ENCODE results near the gene CDK14.
A peak's percentile ranks its signal among the peaks of the same experiment; 100 is the strongest.

The CDK14 gene

DNA sequence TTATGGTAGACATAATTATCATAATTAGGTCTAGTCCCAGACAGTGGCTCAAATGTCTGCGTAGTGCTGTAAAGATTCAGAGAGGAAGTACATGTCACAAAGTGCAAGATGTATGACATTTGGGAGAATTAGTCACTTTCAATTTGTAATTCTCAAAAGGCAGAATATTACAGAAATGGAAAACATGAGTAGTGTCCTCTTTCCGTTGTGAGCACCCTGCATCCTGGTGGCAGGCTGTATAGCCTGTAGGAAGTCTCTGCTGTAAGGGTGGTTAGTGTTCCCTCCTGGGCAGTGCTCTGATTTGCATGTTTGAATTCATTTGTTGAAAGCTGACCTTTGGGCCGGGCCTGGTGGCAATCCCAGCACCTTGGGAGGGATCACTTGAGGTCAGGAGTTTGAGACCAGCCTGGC is 17.0 kb downstream of the CDK14 start:
- no peaks in the 10 kb centered on the region for H3K27me3 ChIP-seq (replicated peaks; ENCODE audit: control insufficient read depth, insufficient read depth, low read length)
- no peaks in the 10 kb centered on the region for H3K36me3 ChIP-seq (ENCODE audit: control insufficient read depth, insufficient read depth, low read length)
- DNase-seq (ENCODE audit: extremely low read depth, insufficient read length) = peak; percentile 56
- TF ChIP-seq, protein P1, sequence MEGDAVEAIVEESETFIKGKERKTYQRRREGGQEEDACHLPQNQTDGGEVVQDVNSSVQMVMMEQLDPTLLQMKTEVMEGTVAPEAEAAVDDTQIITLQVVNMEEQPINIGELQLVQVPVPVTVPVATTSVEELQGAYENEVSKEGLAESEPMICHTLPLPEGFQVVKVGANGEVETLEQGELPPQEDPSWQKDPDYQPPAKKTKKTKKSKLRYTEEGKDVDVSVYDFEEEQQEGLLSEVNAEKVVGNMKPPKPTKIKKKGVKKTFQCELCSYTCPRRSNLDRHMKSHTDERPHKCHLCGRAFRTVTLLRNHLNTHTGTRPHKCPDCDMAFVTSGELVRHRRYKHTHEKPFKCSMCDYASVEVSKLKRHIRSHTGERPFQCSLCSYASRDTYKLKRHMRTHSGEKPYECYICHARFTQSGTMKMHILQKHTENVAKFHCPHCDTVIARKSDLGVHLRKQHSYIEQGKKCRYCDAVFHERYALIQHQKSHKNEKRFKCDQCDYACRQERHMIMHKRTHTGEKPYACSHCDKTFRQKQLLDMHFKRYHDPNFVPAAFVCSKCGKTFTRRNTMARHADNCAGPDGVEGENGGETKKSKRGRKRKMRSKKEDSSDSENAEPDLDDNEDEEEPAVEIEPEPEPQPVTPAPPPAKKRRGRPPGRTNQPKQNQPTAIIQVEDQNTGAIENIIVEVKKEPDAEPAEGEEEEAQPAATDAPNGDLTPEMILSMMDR (IDR thresholded peaks at IDR 0.05; ENCODE audit: insufficient read depth, low read length, poor library complexity, severe bottlenecking) = no peak
- no peak overlapping the region for H3K4me3 ChIP-seq (replicated peaks; ENCODE audit: low read depth, low read length)

DNA sequence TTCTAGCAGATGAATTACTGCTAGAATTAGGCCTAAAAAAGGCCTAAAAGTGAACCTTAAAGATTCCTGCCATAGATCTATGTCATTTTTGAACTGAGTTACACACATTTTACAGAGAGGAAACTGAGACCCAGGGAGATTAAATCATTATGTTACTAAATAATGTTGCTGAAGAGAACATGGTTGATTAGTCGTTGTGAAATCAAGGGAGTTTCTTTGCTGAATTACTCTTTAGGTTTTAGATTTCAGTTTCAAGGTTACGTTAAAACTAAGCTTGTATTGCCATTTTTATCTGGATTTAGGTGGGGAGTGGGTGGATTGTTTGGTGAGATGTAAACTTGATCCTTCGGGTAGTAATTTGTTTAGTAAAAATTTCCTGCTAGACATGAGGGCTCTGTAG is 21.3 kb downstream of the CDK14 start:
- TF ChIP-seq, protein P1 (IDR thresholded peaks at IDR 0.05; ENCODE audit: insufficient read depth, low read length, poor library complexity, severe bottlenecking) = no peak
- Histone ChIP-seq H3K27me3 (replicated peaks; ENCODE audit: control insufficient read depth, insufficient read depth, low read length) (no peaks in the 10 kb centered on the region), H3K4me3 (replicated peaks; ENCODE audit: low read depth, low read length) (no peak overlapping the region), H3K36me3 (ENCODE audit: control insufficient read depth, insufficient read depth, low read length) (no peaks in the 10 kb centered on the region)
- no peak for DNase-seq (ENCODE audit: extremely low read depth, insufficient read length)

DNA sequence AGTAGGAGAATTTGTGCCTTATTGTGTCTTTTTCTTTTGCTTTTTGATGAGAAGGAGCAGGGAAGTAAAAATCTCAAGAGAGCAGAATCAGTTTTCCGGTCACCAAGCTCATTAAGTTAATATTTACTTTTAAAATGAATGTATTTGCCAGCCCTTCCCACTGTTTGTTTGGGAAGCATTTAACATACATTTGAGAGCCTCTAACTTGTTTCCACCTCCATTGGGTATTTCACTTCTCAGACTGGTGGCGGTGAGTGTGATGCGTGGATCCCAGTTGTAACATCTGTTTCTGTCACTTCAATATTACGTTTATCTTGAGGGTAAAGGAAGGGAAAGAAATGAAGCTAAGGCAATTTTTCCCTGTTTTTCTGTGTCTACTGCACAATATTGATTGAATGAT is 22.8 kb downstream of the CDK14 start:
- no peak for DNase-seq (ENCODE audit: extremely low read depth, insufficient read length)
- TF ChIP-seq, protein P1 (IDR thresholded peaks at IDR 0.05; ENCODE audit: insufficient read depth, low read length, poor library complexity, severe bottlenecking) = no peak
- H3K4me3 ChIP-seq (replicated peaks; ENCODE audit: low read depth, low read length) = no peak overlapping the region
- no peaks in the 10 kb centered on the region for H3K36me3 ChIP-seq (ENCODE audit: control insufficient read depth, insufficient read depth, low read length)
- no peaks in the 10 kb centered on the region for H3K27me3 ChIP-seq (replicated peaks; ENCODE audit: control insufficient read depth, insufficient read depth, low read length)

DNA sequence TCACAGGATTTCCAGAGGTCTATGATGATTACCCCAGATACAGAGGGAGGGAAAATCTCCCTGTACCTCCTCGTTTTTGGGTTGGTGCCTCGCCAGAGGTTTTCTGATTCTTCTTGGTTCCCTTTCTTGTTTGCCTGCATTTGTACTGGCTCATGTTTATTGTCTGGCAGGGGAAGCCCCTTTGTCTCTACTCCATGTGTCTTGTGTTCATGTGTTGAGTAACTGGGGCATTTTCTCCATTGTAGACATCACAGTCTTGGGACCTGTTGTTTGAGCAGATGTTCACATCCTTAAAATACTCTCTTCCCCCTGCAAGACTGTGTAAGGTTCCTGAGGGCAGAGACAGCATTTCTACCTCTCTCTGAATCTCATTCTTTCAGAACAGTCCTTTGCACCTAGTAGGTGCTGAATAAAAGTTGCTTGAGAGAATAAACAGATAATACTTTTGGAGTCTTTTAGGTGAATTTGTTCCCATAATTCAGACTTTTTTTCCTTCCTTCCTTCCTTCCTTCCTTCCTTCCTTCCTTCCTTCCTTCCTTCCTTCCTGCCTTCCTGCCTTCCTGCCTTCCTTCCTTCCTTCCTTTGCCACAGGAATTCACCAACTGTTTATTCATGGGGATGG is 25.1 kb downstream of the CDK14 start:
- TF ChIP-seq, protein P1 (IDR thresholded peaks at IDR 0.05; ENCODE audit: insufficient read depth, low read length, poor library complexity, severe bottlenecking) = no peak
- H3K36me3 ChIP-seq (ENCODE audit: control insufficient read depth, insufficient read depth, low read length) = no peaks in the 10 kb centered on the region
- DNase-seq (ENCODE audit: extremely low read depth, insufficient read length) = no peak
- H3K27me3 ChIP-seq (replicated peaks; ENCODE audit: control insufficient read depth, insufficient read depth, low read length) = no peaks in the 10 kb centered on the region
- H3K4me3 ChIP-seq (replicated peaks; ENCODE audit: low read depth, low read length) = no peak overlapping the region

DNA sequence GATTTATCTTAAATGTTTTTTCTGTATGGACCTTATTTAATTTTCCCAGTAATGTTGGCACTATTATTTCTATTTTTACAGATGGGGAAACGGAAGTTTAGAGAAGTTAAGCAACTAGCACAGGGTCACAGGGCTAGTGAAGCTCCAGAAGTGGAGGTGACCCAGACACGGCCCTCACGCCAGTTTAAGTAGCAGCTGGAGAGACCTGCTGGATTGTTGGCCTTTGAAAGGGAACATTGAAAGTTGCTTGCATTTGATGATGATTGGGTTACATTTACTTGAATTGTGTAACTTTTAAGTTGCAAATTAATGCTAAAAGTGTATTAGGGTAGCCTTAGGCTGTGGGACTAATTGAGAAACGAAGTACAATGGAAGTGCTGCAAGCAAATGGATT is 25.6 kb downstream of the CDK14 start:
- TF ChIP-seq, protein P1 (IDR thresholded peaks at IDR 0.05; ENCODE audit: insufficient read depth, low read length, poor library complexity, severe bottlenecking) = no peak
- H3K27me3 ChIP-seq (replicated peaks; ENCODE audit: control insufficient read depth, insufficient read depth, low read length) = no peaks in the 10 kb centered on the region
- H3K36me3 ChIP-seq (ENCODE audit: control insufficient read depth, insufficient read depth, low read length) = no peaks in the 10 kb centered on the region
- no peak overlapping the region for H3K4me3 ChIP-seq (replicated peaks; ENCODE audit: low read depth, low read length)
- no peak for DNase-seq (ENCODE audit: extremely low read depth, insufficient read length)

DNA sequence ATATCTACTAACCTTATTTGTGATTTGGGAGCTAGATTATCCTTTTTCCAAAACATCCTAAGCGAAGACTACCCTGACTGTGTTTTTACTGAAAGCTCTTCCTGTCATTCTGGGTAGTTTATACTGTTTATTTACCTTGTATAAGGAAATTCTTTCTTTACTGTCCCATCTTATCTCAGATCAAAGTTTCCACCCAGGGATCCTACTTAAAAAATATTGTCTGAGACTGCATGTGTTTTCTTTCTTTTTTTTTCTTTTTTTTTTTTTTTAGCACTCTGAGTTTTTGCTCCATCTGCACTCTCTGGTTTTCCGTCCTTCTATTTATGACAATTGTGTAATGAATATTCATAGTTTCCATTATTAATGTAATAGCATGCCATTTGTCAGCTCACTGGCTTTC is 26.5 kb downstream of the CDK14 start:
- H3K27me3 ChIP-seq (replicated peaks; ENCODE audit: control insufficient read depth, insufficient read depth, low read length) = no peaks in the 10 kb centered on the region
- no peak for DNase-seq (ENCODE audit: extremely low read depth, insufficient read length)
- TF ChIP-seq, protein P1 (IDR thresholded peaks at IDR 0.05; ENCODE audit: insufficient read depth, low read length, poor library complexity, severe bottlenecking) = no peak
- no peaks in the 10 kb centered on the region for H3K36me3 ChIP-seq (ENCODE audit: control insufficient read depth, insufficient read depth, low read length)
- H3K4me3 ChIP-seq (replicated peaks; ENCODE audit: low read depth, low read length) = no peak overlapping the region
